PFSK-1 (cell line): ENCODE results near the gene PLP1.

Source experiments
- FOXP2 ChIP-seq: optimal IDR thresholded peaks from 2 replicates; pipeline ENCODE3; 2011; ENCODE audit warnings: borderline replicate concordance, control low read depth, inconsistent platforms; ENCODE audit not compliant: insufficient read depth; ENCODE audit errors: extremely low read length, extremely low read depth
- POLR2AphosphoS5 ChIP-seq: IDR thresholded peaks from 2 replicates; pipeline ENCODE4 v1.6.1; 2012; ENCODE audit warnings: low read depth, mild to moderate bottlenecking, control low read depth, low read length, moderate library complexity
- REST ChIP-seq, 2 experiments: IDR thresholded peaks; 2 replicates each; pipeline versions ENCODE4 v1.6.1 to v1.8.0; 2011 to 2012; ENCODE audit warnings: low read depth in 2 of 2, low read length in 2 of 2, control low read depth in 1 of 2, inconsistent platforms in 1 of 2, mild to moderate bottlenecking in 1 of 2, moderate library complexity in 1 of 2; ENCODE audit not compliant: insufficient read depth in 1 of 2
- SIN3A ChIP-seq: IDR thresholded peaks from 2 replicates; pipeline ENCODE4 v1.6.1; 2012; ENCODE audit warnings: mild to moderate bottlenecking, low read length, moderate library complexity, borderline replicate concordance; ENCODE audit not compliant: insufficient read depth
- TAF1 ChIP-seq: IDR thresholded peaks from 2 replicates; pipeline ENCODE4 v1.6.1; 2012; ENCODE audit warnings: low read length, control low read depth, borderline replicate concordance; ENCODE audit not compliant: insufficient read depth

The PLP1 gene

GRCh38 chrX:103739421-103739820 is 37.2 kb upstream of the PLP1 start:
- TF ChIP-seq FOXP2, result no peak

DNA sequence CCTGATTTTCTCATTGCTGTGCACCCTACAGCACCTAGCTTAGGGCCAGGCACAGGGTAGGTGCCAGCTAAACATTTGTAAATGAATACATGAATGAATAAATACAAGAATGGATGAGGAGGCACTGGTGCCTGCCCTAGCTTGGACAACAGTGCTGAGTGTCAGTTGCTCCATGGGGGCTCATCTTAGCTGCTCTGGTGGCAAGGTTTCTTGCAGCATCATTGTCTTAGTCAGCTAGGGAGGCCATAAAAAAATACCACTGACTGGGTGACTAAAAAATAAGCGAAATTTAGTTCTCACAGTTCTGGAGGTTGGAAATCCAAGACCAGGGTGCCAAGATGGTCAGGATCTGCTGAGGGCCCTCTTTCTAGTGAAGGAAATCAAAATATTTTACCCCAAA is 34.8 kb upstream of the PLP1 start:
- TF ChIP-seq SIN3A (no peak), FOXP2 (no peak), TAF1 (no peak), POLR2AphosphoS5 (no peak), REST (IDR thresholded peaks at IDR 0.05; ENCODE audit: insufficient read depth in 1 of 2, low read depth in 2 of 2, low read length in 2 of 2) (no peak)

DNA sequence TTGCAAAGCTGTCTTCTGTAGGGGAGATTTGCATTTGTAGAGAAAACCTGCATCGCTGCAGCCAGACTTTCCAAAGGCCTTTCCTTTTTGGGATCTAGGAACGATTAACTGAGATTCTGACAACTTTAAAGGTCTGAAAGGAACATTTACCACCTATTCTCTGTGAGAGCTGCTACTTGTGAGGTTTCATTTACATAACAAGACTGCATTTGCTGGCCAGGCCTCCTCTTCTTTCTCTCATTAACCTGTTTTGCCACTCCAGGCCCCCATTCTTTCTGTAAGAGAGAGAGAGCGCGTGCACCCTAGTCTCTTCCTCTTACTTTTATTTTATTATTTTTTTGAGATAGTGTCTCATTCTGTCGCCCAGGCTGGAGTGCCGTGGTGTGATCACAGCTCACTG is 34.3 kb upstream of the PLP1 start:
- no peak for TF ChIP-seq REST (IDR thresholded peaks at IDR 0.05; ENCODE audit: insufficient read depth in 1 of 2, low read depth in 2 of 2, low read length in 2 of 2)
- no peak for TF ChIP-seq SIN3A
- no peak for TF ChIP-seq POLR2AphosphoS5
- no peak for TF ChIP-seq TAF1
- no peak for TF ChIP-seq FOXP2

DNA sequence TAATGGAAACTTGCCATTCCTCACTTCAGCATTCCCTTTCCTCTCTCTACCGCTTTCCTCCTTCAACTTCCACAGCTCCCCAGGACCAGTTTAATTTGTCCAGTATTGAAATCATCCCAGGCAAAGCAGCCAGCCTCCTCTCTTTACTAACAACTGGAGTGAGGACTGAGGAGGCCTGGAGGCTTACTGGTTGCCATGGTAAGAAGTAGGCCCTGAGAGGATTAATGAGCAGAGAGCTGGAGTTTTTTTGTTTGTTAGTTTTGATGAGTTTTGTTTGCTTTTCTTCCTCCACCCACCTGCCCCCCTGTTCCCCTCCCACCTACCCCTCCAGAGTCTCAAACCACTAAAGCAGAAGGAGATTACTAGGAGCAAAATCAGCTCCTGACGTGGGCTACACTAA is 29.5 kb upstream of the PLP1 start:
- TF ChIP-seq TAF1 (no peak), SIN3A (no peak), FOXP2 (no peak), POLR2AphosphoS5 (no peak), REST (IDR thresholded peaks at IDR 0.05; ENCODE audit: insufficient read depth in 1 of 2, low read depth in 2 of 2, low read length in 2 of 2) (no peak)

- TF ChIP-seq TAF1 (no peak), REST (IDR thresholded peaks at IDR 0.05; ENCODE audit: insufficient read depth in 1 of 2, low read depth in 2 of 2, low read length in 2 of 2) (no peak)
These were observed 22.2 kb upstream of the PLP1 start for GRCh38 chrX:103754401-103754800.

DNA sequence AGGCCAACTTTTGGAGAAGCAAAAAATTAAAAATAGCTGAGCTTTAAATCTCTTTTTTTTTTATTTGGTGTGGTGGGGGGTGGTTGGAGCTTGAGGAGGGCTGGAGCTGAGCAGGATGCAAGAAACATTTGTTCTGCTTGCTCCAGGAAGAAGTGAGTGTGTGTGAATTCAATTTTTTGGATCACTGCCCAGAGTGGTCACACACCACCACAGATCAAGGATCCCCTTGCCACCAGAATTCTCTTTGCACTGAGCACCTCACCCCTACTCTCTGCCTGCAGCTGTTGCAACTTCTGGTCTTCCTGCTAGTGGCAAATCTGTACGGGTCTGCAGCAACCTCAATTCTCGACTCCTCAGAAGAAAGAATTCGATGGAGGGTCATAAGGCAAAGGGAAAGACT is 19.9 kb upstream of the PLP1 start:
- TF ChIP-seq FOXP2 (no peak), REST (IDR thresholded peaks at IDR 0.05; ENCODE audit: insufficient read depth in 1 of 2, low read depth in 2 of 2, low read length in 2 of 2) (no peak), TAF1 (no peak), POLR2AphosphoS5 (no peak), SIN3A (no peak)
